ENCODE results near the gene ETS1.

ETS1 gene

DNA sequence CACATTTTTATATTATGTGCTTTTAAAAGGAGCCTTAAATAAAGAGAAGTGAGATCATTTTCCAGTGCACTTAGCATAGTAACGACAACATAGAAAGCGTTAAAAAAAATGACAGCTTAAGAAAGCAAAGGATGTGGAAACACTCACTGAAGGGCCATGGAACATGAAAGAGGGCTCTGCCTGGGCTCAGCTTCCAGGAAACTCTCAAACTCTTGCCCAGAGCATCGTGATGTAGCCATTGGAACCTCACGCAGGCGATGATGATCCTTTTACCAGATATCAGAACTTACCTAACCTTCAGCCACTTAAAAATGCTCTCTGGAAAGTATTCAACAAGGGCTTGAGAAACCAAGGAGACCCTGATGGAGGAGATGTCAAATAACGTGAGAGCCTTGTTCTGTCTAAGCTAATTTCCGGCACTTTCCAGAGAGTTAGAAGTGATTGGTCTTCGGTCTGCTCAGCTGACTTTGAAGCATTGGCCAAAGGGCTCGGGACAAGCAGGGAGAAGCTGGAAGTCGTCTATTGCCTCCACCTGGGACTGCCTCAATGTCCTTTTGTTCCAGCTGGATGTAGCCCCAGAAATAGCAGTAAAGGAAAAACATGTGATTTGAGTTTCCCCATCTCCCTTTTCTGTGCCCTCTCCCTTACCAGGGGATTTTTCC is 21.5 kb upstream of the ETS1 start:
- TF ChIP-seq, protein P1, sequence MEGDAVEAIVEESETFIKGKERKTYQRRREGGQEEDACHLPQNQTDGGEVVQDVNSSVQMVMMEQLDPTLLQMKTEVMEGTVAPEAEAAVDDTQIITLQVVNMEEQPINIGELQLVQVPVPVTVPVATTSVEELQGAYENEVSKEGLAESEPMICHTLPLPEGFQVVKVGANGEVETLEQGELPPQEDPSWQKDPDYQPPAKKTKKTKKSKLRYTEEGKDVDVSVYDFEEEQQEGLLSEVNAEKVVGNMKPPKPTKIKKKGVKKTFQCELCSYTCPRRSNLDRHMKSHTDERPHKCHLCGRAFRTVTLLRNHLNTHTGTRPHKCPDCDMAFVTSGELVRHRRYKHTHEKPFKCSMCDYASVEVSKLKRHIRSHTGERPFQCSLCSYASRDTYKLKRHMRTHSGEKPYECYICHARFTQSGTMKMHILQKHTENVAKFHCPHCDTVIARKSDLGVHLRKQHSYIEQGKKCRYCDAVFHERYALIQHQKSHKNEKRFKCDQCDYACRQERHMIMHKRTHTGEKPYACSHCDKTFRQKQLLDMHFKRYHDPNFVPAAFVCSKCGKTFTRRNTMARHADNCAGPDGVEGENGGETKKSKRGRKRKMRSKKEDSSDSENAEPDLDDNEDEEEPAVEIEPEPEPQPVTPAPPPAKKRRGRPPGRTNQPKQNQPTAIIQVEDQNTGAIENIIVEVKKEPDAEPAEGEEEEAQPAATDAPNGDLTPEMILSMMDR (IDR thresholded peaks at IDR 0.05; ENCODE audit: extremely low read depth, missing control alignments): no peak

DNA sequence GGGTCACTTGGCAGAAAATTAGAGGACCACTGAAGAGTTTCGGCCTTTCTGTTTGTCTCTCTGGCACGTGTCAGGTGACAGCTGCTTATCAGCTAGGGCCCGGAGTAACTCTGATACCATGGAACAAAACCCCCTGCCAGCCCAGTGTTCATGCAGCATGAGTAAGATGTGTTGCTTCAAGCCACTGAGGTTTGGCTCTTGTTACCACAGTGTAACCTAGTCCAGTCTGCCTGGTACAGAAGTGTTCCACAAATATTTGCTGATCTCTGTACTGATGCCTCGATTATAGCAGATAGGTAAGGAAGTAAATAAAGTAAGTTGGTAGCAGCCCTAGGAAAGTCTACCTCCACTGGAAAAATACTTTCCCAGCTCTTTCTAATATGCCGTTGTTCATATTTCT is 20.5 kb upstream of the ETS1 start:
- no peak for DNase-seq (ENCODE audit: low spot score)

More for the DNA sequence above, 21.5 kb upstream of the ETS1 start:
- DNase-seq (ENCODE audit: low spot score): no peak

DNA sequence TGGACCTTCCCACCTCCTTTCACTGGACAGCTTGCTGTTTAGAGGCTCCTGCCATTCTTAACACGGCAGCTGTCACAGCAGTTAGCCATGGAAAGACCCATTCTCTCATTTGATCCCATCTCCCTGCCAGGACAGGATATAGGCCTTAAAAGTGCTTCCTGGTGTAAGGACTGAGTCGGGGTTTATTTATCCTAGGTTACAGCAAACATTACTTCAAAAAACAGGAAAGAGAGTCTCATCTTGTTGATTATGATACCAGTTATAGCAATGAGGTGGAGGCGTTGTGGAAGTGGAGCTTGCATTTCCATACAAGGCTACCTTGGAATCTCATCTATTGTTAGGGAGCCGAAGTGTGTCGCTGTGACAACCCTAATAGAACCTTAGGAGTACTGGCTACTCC is 17.4 kb upstream of the ETS1 start:
- TF ChIP-seq, protein P1 (IDR thresholded peaks at IDR 0.05; ENCODE audit: extremely low read depth, missing control alignments): no peak
- no peak for DNase-seq (ENCODE audit: low spot score)

More for the DNA sequence above, 20.5 kb upstream of the ETS1 start:
- TF ChIP-seq, protein P1 (IDR thresholded peaks at IDR 0.05; ENCODE audit: extremely low read depth, missing control alignments): no peak

GRCh38 chr11:128603752-128604414 is 16.5 kb upstream of the ETS1 start:
- TF ChIP-seq, protein P1 (IDR thresholded peaks at IDR 0.05; ENCODE audit: extremely low read depth, missing control alignments): peak; percentile 34
- no peak for DNase-seq (ENCODE audit: low spot score)

GRCh38 chr11:128603003-128603696 is 15.8 kb upstream of the ETS1 start:
- DNase-seq (ENCODE audit: low spot score): no peak
- TF ChIP-seq, protein P1 (IDR thresholded peaks at IDR 0.05; ENCODE audit: extremely low read depth, missing control alignments): no peak

DNA sequence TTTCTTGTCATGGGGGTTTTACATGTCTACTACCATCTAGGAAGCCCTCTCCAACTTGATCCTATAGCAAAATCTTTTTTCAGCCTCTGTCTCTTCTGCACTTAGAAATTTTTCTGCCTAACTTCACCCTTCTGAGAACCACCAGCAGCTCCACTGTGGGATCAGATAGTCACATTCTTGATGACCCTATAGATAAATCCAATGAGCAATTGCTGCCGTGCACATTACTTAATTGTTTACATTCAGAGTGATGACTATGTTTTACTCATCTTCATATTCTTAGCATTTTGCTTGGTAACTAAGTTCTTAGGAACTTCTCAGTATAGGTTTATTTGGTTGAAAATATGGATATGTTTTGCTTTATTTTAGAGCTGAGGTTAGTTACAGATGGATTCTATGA is 12.4 kb upstream of the ETS1 start:
- TF ChIP-seq, protein P1 (IDR thresholded peaks at IDR 0.05; ENCODE audit: extremely low read depth, missing control alignments): no peak
- no peak for DNase-seq (ENCODE audit: low spot score)

All from GM20000 (cell line).